Naive thymus-derived CD8-positive, alpha-beta T cell (primary cell): ENCODE results near the gene S100A12. TPM values are rescaled to one million over a fixed set of nuclear protein-coding genes. Genes with fewer than 3 reads are reported as not detected.

Experiments
- ATAC-seq, 2 donors: fragments of 150-1000 bp; cut with Tn5 transposase in 1 of 2; sonication (Bioruptor Pico), chemical (Tn5 transposase) in 1 of 2; 1 replicate in 1 of 2; 2 replicates in 1 of 2; pipeline ENCODE4 v1.10.0; 2021; ENCODE audit warnings: mild to moderate bottlenecking in 2 of 2, moderate library complexity in 2 of 2
- POLR2A ChIA-PET: fragments of 350-600 bp; sonication (Branson Sonifier 250); formaldehyde crosslinking; loops from one replicate; lab custom pipeline; 2021; ENCODE audit warnings: antibody characterized with exemption; lab: Charles Lee
- DNase-seq, 10 donors: peaks; one replicate each; pipeline versions ENCODE4 v3.0.0 to v3.0.0-alpha.2; 2020 to 2022
- H3K27ac Mint-ChIP-seq, 10 donors: one replicate each; pipeline ENCODE4 v1.8.0; 2020 to 2022; ENCODE audit warnings: mild to moderate bottlenecking in 10 of 10, mixed read lengths in 10 of 10, moderate library complexity in 4 of 10, inconsistent platforms in 1 of 10
- H3K27me3 Mint-ChIP-seq, 5 donors: one replicate each; pipeline ENCODE4 v1.8.0; 2021 to 2022; ENCODE audit warnings: mixed read lengths in 5 of 5
- H3K36me3 Mint-ChIP-seq, 3 donors: one replicate each; pipeline ENCODE4 v1.8.0; 2020 to 2022; ENCODE audit warnings: mixed read lengths in 3 of 3, mild to moderate bottlenecking in 2 of 3, inconsistent platforms in 1 of 3
- H3K4me1 Mint-ChIP-seq, 4 donors: one replicate each; pipeline ENCODE4 v1.8.0; 2021 to 2022; ENCODE audit warnings: mixed read lengths in 4 of 4
- H3K4me3 Mint-ChIP-seq, 10 donors: one replicate each; pipeline ENCODE4 v1.8.0; 2020 to 2022; ENCODE audit warnings: mild to moderate bottlenecking in 10 of 10, mixed read lengths in 10 of 10, moderate library complexity in 6 of 10, inconsistent platforms in 1 of 10
- H3K9me3 Mint-ChIP-seq, 9 donors: one replicate each; pipeline ENCODE4 v1.8.0; 2020 to 2022; ENCODE audit warnings: mixed read lengths in 9 of 9, mild to moderate bottlenecking in 3 of 9, inconsistent platforms in 1 of 9, moderate library complexity in 1 of 9
- polyA plus RNA-seq, 3 donors: library from polyadenylated mRNA; unstranded; fragments of 300-500 nt; fragmentation: Illumina TruSeq; gene quantifications; one replicate each; pipeline ENCODE4 v1.2.3, GENCODE V29; 2021
- total RNA-seq, 8 experiments: library from RNA in 2 of 8; stranded (reverse) in 2 of 8; gene quantifications; one replicate each; pipeline ENCODE4 v1.2.3 and lab custom pipeline; 2021 to 2026

The S100A12 gene
- total and polyA plus RNA-seq, 5 experiments from 2014 or later = 0.44 to 1.7 TPM; not detected in 3

- H3K27ac Mint-ChIP-seq = peak overlapping the region in 2 of 10 donors; percentile 37 to 67
- ATAC-seq (no peak), DNase-seq (no peak)
- H3K9me3 Mint-ChIP-seq = no peaks in the 10 kb centered on the region
- H3K4me1 Mint-ChIP-seq = peaks cover 32 to 56% (median 50%) of the 10 kb centered on the region in 4 donors
- POLR2A ChIA-PET = no interaction called here
- H3K36me3 Mint-ChIP-seq = no peaks in the 10 kb centered on the region
- H3K27me3 Mint-ChIP-seq = peaks cover 5 to 37% (median 29%) of the 10 kb centered on the region in 5 donors
- H3K4me3 Mint-ChIP-seq = peak overlapping the region in 7 of 10 donors; percentile 3 to 69 (median 55)
Observed at GRCh38 chr1:153343811-153344717, 31.4 kb downstream of the S100A12 start.

GRCh38 chr1:153343040-153343681, 32.3 kb downstream of the S100A12 start:
- H3K27ac Mint-ChIP-seq = peak overlapping the region in 2 of 10 donors; percentile 7 to 67
- H3K9me3 Mint-ChIP-seq = no peaks in the 10 kb centered on the region
- no peak for ATAC-seq
- H3K4me3 Mint-ChIP-seq = peak overlapping the region in 1 of 10 donors; percentile 24
- peaks cover 5 to 32% (median 24%) of the 10 kb centered on the region in 5 donors for H3K27me3 Mint-ChIP-seq
- DNase-seq = no peak
- peaks cover 38 to 65% (median 52%) of the 10 kb centered on the region in 4 donors for H3K4me1 Mint-ChIP-seq
- H3K36me3 Mint-ChIP-seq = no peaks in the 10 kb centered on the region
- POLR2A ChIA-PET = no interaction called here

- POLR2A ChIA-PET = no interaction called here
Observed at GRCh38 chr1:153342178-153342577, 33.2 kb downstream of the S100A12 start.

GRCh38 chr1:153341431-153341934, 33.9 kb downstream of the S100A12 start:
- Mint-ChIP-seq H3K4me1 (peaks cover 38 to 61% (median 49%) of the 10 kb centered on the region in 4 donors), H3K4me3 (no peak overlapping the region)

More at GRCh38 chr1:153342178-153342577, 33.2 kb downstream of the S100A12 start:
- H3K4me3 Mint-ChIP-seq = no peak overlapping the region
- H3K36me3 Mint-ChIP-seq = no peaks in the 10 kb centered on the region
- DNase-seq (no peak), ATAC-seq (no peak)
- H3K27ac Mint-ChIP-seq = peak overlapping the region in 2 of 10 donors; percentile 14 to 55
- peaks cover 39 to 66% (median 52%) of the 10 kb centered on the region in 4 donors for H3K4me1 Mint-ChIP-seq
- H3K9me3 Mint-ChIP-seq = no peaks in the 10 kb centered on the region
- H3K27me3 Mint-ChIP-seq = peaks cover 5 to 29% (median 21%) of the 10 kb centered on the region in 5 donors

GRCh38 chr1:153340356-153340755, 35.1 kb downstream of the S100A12 start:
- Mint-ChIP-seq H3K4me1 (peaks cover 27 to 50% (median 38%) of the 10 kb centered on the region in 4 donors), H3K36me3 (no peaks in the 10 kb centered on the region), H3K9me3 (no peaks in the 10 kb centered on the region), H3K27me3 (peaks cover 5 to 29% (median 19%) of the 10 kb centered on the region in 5 donors), H3K4me3 (peak overlapping the region in 4 of 10 donors; percentile 14 to 64 (median 45)), H3K27ac (peak overlapping the region in 2 of 10 donors; percentile 4 to 8)
- no peak for ATAC-seq
- no peak for DNase-seq
- POLR2A ChIA-PET = no interaction called here

More at GRCh38 chr1:153341431-153341934, 33.9 kb downstream of the S100A12 start:
- H3K36me3 Mint-ChIP-seq = no peaks in the 10 kb centered on the region
- peaks cover 5 to 29% (median 21%) of the 10 kb centered on the region in 5 donors for H3K27me3 Mint-ChIP-seq
- POLR2A ChIA-PET = no interaction called here
- H3K27ac Mint-ChIP-seq = no peak overlapping the region
- DNase-seq (no peak), ATAC-seq (no peak)
- H3K9me3 Mint-ChIP-seq = no peaks in the 10 kb centered on the region

GRCh38 chr1:153339802-153340201, 35.6 kb downstream of the S100A12 start:
- POLR2A ChIA-PET = no interaction called here
- ATAC-seq (peak; percentile 46 to 72), DNase-seq (peak in 2 of 10 donors; percentile 23 to 26)
- Mint-ChIP-seq H3K27ac (peak overlapping the region in 7 of 10 donors; percentile 4 to 73 (median 32)), H3K36me3 (no peaks in the 10 kb centered on the region), H3K4me1 (peaks cover 27 to 45% (median 33%) of the 10 kb centered on the region in 4 donors), H3K9me3 (no peaks in the 10 kb centered on the region), H3K27me3 (peaks cover 5 to 29% (median 18%) of the 10 kb centered on the region in 5 donors), H3K4me3 (peak overlapping the region in 8 of 10 donors; percentile 14 to 64 (median 42))

- POLR2A ChIA-PET = no interaction called here
- Mint-ChIP-seq H3K27me3 (peaks cover 5 to 14% (median 11%) of the 10 kb centered on the region in 5 donors), H3K9me3 (peaks cover 0 to 3% (median 0%) of the 10 kb centered on the region in 9 donors), H3K4me3 (no peak overlapping the region), H3K36me3 (no peaks in the 10 kb centered on the region), H3K4me1 (peaks cover 15 to 29% (median 20%) of the 10 kb centered on the region in 4 donors), H3K27ac (peak overlapping the region in 1 of 10 donors; percentile 38)
- ATAC-seq (no peak), DNase-seq (no peak)
Observed at GRCh38 chr1:153337980-153338853, 37.2 kb downstream of the S100A12 start.

- Mint-ChIP-seq H3K36me3 (peaks cover 0 to 12% (median 10%) of the 10 kb centered on the region in 3 donors), H3K4me1 (peaks cover 12 to 28% (median 20%) of the 10 kb centered on the region in 4 donors), H3K4me3 (no peak overlapping the region)
Observed at GRCh38 chr1:153336650-153337049, 38.8 kb downstream of the S100A12 start.

GRCh38 chr1:153333902-153334301, 41.5 kb downstream of the S100A12 start:
- no peak for ATAC-seq
- Mint-ChIP-seq H3K36me3 (peaks cover 0 to 29% (median 17%) of the 10 kb centered on the region in 3 donors), H3K4me3 (no peak overlapping the region), H3K4me1 (peaks cover 0 to 9% (median 5%) of the 10 kb centered on the region in 4 donors), H3K9me3 (peaks cover 7 to 40% (median 30%) of the 10 kb centered on the region in 9 donors), H3K27ac (no peak overlapping the region), H3K27me3 (peaks cover 0 to 15% (median 5%) of the 10 kb centered on the region in 5 donors)
- POLR2A ChIA-PET = no interaction called here
- no peak for DNase-seq

More at GRCh38 chr1:153336650-153337049, 38.8 kb downstream of the S100A12 start:
- ATAC-seq = no peak
- POLR2A ChIA-PET = no interaction called here
- Mint-ChIP-seq H3K27ac (no peak overlapping the region), H3K27me3 (peaks cover 0 to 8% (median 0%) of the 10 kb centered on the region in 5 donors), H3K9me3 (peaks cover 0 to 19% (median 10%) of the 10 kb centered on the region in 9 donors)
- DNase-seq = no peak

GRCh38 chr1:153324912-153325311, 50.5 kb downstream of the S100A12 start:
- Mint-ChIP-seq H3K27ac (no peak overlapping the region), H3K36me3 (peaks cover 2 to 38% (median 19%) of the 10 kb centered on the region in 3 donors), H3K9me3 (peaks cover 15 to 85% (median 40%) of the 10 kb centered on the region in 9 donors), H3K4me3 (no peak overlapping the region), H3K27me3 (peaks cover 0 to 27% (median 5%) of the 10 kb centered on the region in 5 donors), H3K4me1 (no peaks in the 10 kb centered on the region)
- no peak for ATAC-seq
- POLR2A ChIA-PET = no interaction called here
- DNase-seq = no peak
